Measurements from ENCODE around the gene CCNK. TPM values are rescaled to one million over a fixed set of nuclear protein-coding genes. Genes with fewer than 3 reads are reported as not detected.

The CCNK gene
- total RNA-seq, 1 experiment from 2014 or later, result 104 TPM

DNA sequence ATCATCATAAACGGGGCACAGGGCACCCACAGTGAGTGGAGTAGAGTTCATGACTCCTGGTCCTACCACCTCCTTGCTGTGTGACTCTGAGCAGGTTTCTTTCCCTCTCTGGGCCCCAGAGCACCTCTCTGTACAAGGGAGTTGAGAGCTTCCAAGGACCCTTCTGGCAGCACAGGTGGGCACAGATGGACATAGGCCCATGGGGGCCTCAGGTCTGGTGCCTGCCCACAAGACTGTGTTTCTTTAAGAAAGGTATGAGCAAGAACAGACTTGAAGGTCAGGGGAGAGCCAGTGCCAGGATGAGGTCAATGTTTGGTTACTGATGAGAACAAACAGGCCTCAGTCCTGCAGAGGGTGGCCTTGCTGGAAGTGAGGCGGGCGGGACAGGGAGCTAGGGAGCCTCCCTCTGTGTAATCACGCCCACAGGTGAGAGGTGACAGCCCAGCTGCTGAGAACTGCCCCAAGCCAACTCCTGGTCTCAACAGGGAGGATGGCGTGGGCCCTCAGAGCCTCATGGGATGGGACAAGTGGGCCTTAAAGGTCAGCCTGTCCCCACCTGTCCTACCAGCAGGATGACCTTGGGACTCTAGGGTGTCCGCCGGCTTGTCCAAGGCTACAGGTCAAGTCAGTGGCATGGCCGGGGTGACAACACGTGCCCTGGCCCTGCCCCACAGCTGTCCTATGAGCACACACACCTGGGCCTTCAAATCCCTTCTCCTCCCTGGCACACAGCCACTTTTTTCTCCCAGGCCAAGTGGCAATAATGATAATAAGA is 73.7 kb downstream of the CCNK start:
- BruUV-seq (replicated peaks), result no TSS peak
- Mint-ChIP-seq H3K27ac (ENCODE audit: unreplicated experiment) (peak overlapping the region; percentile 13), H3K4me1 (ENCODE audit: low read depth, unreplicated experiment) (peaks cover 28% of the 10 kb centered on the region), H3K27me3 (ENCODE audit: insufficient read depth, unreplicated experiment) (no peaks in the 10 kb centered on the region), H3K9me3 (ENCODE audit: unreplicated experiment) (no peaks in the 10 kb centered on the region), H3K4me3 (ENCODE audit: unreplicated experiment) (no peak overlapping the region), H3K36me3 (ENCODE audit: insufficient read depth, unreplicated experiment) (peaks cover 18% of the 10 kb centered on the region)
- TF ChIP-seq, protein P1, sequence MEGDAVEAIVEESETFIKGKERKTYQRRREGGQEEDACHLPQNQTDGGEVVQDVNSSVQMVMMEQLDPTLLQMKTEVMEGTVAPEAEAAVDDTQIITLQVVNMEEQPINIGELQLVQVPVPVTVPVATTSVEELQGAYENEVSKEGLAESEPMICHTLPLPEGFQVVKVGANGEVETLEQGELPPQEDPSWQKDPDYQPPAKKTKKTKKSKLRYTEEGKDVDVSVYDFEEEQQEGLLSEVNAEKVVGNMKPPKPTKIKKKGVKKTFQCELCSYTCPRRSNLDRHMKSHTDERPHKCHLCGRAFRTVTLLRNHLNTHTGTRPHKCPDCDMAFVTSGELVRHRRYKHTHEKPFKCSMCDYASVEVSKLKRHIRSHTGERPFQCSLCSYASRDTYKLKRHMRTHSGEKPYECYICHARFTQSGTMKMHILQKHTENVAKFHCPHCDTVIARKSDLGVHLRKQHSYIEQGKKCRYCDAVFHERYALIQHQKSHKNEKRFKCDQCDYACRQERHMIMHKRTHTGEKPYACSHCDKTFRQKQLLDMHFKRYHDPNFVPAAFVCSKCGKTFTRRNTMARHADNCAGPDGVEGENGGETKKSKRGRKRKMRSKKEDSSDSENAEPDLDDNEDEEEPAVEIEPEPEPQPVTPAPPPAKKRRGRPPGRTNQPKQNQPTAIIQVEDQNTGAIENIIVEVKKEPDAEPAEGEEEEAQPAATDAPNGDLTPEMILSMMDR (IDR thresholded peaks at IDR 0.05; ENCODE audit: insufficient read depth in 1 of 2, low read depth in 1 of 2, low read length in 1 of 2, severe bottlenecking in 1 of 2, unreplicated experiment in 1 of 2), result no peak
- ChIA-PET CTCF (interaction anchor here (0.6 kb wide), 1 partner anchor 13 kb away, joined by 3 read pairs; no protein-coding TSS in a partner anchor), POLR2A (no interaction called here)
- intact Hi-C loops (cut with micrococcal nuclease; ENCODE audit: unreplicated experiment), result no loop called here
- DNase-seq, result peak in 1 of 2 experiments; percentile 18
- Histone ChIP-seq H3K4me3 (ENCODE audit: low read depth, low read length) (no peak overlapping the region), H3K36me3 (ENCODE audit: control insufficient read depth, insufficient read depth, low read length) (no peaks in the 10 kb centered on the region; the same call in 1 of the 2 replicates), H3K4me1 (peaks cover 37% of the 10 kb centered on the region), H3K27me3 (replicated peaks; ENCODE audit: control insufficient read depth, insufficient read depth, low read length) (no peaks in the 10 kb centered on the region), H3K9me3 (no peaks in the 10 kb centered on the region)

DNA sequence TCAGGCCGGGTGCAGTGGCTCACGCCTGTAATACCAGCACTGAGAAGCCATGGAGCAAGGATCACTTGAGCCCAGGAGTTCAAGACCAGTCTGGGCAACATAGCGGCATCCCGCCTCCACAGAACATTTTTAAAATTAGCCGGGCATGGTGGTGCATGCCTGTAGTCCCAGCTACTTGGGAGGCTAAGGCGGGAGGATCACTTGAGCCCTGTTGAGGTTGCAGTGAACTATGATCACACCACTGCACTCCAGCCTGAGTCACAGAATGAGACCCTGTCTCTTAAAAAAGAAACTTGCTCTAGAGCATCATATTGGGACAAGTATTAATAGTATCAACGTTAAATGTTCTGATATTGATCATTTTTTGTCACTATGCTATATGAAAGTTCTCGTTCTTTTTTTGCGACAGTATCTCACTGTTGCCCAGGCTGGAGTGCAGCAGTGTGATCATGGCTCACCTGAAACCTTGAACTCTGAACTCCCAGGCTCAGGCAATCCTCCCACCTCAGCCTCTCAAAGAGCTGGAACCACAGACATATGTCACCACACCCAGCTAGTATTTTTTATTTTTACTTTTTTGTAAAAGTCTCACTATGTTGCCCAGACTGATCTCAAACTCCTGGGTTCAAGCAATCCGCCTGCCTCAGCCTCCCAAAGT is 75.1 kb downstream of the CCNK start:
- ChIA-PET POLR2A (no interaction called here), CTCF (no interaction called here)
- Mint-ChIP-seq H3K36me3 (ENCODE audit: insufficient read depth, unreplicated experiment) (peaks cover 11% of the 10 kb centered on the region), H3K9me3 (ENCODE audit: unreplicated experiment) (no peaks in the 10 kb centered on the region), H3K27me3 (ENCODE audit: insufficient read depth, unreplicated experiment) (no peaks in the 10 kb centered on the region), H3K4me1 (ENCODE audit: low read depth, unreplicated experiment) (peaks cover 15% of the 10 kb centered on the region), H3K4me3 (ENCODE audit: unreplicated experiment) (no peak overlapping the region), H3K27ac (ENCODE audit: unreplicated experiment) (no peak overlapping the region)
- TF ChIP-seq, protein P1 (IDR thresholded peaks at IDR 0.05; ENCODE audit: insufficient read depth in 1 of 2, low read depth in 1 of 2, low read length in 1 of 2, severe bottlenecking in 1 of 2, unreplicated experiment in 1 of 2), result no peak
- no peak for DNase-seq
- no TSS peak for BruUV-seq (replicated peaks)
- no peaks in the 10 kb centered on the region for H3K36me3 ChIP-seq (ENCODE audit: control insufficient read depth, insufficient read depth, low read length)
- intact Hi-C loops (cut with micrococcal nuclease; ENCODE audit: unreplicated experiment), result no loop called here
- peaks cover 37% of the 10 kb centered on the region for H3K4me1 ChIP-seq
- H3K9me3 ChIP-seq, result no peaks in the 10 kb centered on the region
- H3K4me3 ChIP-seq (ENCODE audit: low read depth, low read length), result no peak overlapping the region
- H3K27me3 ChIP-seq (replicated peaks; ENCODE audit: control insufficient read depth, insufficient read depth, low read length), result no peaks in the 10 kb centered on the region

DNA sequence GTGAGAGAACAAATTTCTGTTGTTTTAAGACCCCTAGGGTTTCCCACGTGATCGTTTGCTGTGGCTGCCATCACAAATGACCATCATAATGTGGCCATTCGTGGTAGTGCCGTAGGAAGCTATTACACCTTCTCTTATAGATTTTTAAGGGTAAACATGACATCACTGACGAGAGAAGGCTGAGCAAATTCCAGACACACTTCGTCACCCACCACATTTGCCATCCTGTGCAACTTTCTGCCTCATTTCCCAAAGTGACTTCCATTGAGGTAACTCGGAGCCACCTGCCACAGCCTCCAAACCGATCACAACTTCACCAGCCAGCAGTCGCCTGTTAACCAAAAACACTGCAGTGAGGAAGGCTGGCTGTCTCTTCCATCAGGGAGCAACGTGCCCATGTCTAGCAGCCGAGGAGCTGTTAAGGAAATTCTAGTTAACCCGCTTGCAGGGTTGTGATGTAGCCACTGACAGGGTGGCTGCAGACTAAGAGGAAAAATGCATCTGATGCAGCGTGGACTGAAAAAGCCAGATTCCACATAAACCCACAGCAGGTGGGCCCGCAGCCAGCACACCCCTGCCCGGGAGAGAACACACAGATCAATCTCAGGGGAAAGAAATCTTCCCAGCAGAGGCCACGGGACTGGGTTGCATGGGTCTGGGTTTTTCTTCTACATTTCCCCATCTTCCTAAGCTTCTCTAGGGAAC is 78.2 kb downstream of the CCNK start:
- ChIA-PET POLR2A (no interaction called here), CTCF (no interaction called here)
- peaks cover 14% of the 10 kb centered on the region for H3K4me1 ChIP-seq
- no peak overlapping the region for H3K4me3 ChIP-seq (ENCODE audit: low read depth, low read length)
- no peaks in the 10 kb centered on the region for H3K9me3 ChIP-seq
- no peak overlapping the region for H3K4me3 Mint-ChIP-seq (ENCODE audit: unreplicated experiment)
- DNase-seq, result no peak
- TF ChIP-seq, protein P1 (IDR thresholded peaks at IDR 0.05; ENCODE audit: insufficient read depth in 1 of 2, low read depth in 1 of 2, low read length in 1 of 2, severe bottlenecking in 1 of 2, unreplicated experiment in 1 of 2), result no peak
- H3K36me3 Mint-ChIP-seq (ENCODE audit: insufficient read depth, unreplicated experiment), result peaks cover 11% of the 10 kb centered on the region
- H3K4me1 Mint-ChIP-seq (ENCODE audit: low read depth, unreplicated experiment), result peaks cover 10% of the 10 kb centered on the region
- H3K27ac Mint-ChIP-seq (ENCODE audit: unreplicated experiment), result no peak overlapping the region
- no peaks in the 10 kb centered on the region for H3K9me3 Mint-ChIP-seq (ENCODE audit: unreplicated experiment)
- no peaks in the 10 kb centered on the region for H3K27me3 Mint-ChIP-seq (ENCODE audit: insufficient read depth, unreplicated experiment)
- H3K36me3 ChIP-seq (ENCODE audit: control insufficient read depth, insufficient read depth, low read length), result no peaks in the 10 kb centered on the region
- no peaks in the 10 kb centered on the region for H3K27me3 ChIP-seq (replicated peaks; ENCODE audit: control insufficient read depth, insufficient read depth, low read length)
- intact Hi-C loops (cut with micrococcal nuclease; ENCODE audit: unreplicated experiment), result no loop called here
- no TSS peak for BruUV-seq (replicated peaks)

Data from Caco-2 (cell line).